ENCODE measurements around the gene PHF20. TPM values are rescaled to one million over a fixed set of nuclear protein-coding genes. Genes with fewer than 3 reads are reported as not detected.

PHF20 gene
- total and polyA plus RNA-seq, 2 of the 13 experiments (the other 11 are each of a cell fraction or from before 2014, with no cell fraction given) = 22.8 to 34.1 TPM

- TF ChIP-seq ZNF281 (CRISPR knock-in tag; IDR thresholded peaks at IDR 0.05; ENCODE audit: borderline replicate concordance) = no peak
- 0 out of 2 replicates have a peak, but pooled peaks have one; percentile 21 for TF ChIP-seq ZNF607 (CRISPR knock-in tag; IDR thresholded peaks at IDR 0.05; ENCODE audit: borderline replicate concordance)
- TF ChIP-seq KDM3A (CRISPR knock-in tag; IDR thresholded peaks at IDR 0.05; ENCODE audit: low read depth) = peak; percentile 65; the same call in 1 of the 2 replicates
- TF ChIP-seq GABPA (IDR thresholded peaks at IDR 0.05; ENCODE audit: low read depth, low read length) = no peak
- no peak for TF ChIP-seq GABPA (CRISPR knock-in tag; IDR thresholded peaks at IDR 0.05; ENCODE audit: low read depth)
- TF ChIP-seq ATF7 (IDR thresholded peaks at IDR 0.05) = no peak
- TF ChIP-seq ATF7 (CRISPR knock-in tag; IDR thresholded peaks at IDR 0.05) = no peak
- no peak for TF ChIP-seq HES4 (CRISPR knock-in tag; IDR thresholded peaks at IDR 0.05; ENCODE audit: borderline replicate concordance)
- no peak for TF ChIP-seq ZNF136 (CRISPR knock-in tag; IDR thresholded peaks at IDR 0.05; ENCODE audit: low read depth)
- peak; percentile 37; the same call in 1 of the 2 replicates for TF ChIP-seq HMGXB3 (CRISPR knock-in tag; IDR thresholded peaks at IDR 0.05; ENCODE audit: borderline replicate concordance)
- peak; percentile 89 for TF ChIP-seq ZNF280B (CRISPR knock-in tag; IDR thresholded peaks at IDR 0.05; ENCODE audit: borderline replicate concordance)
- TF ChIP-seq ATF6 (CRISPR knock-in tag; conservative IDR thresholded peaks at IDR 0.05) = 0 out of 2 replicates have a peak, but pooled peaks have one; percentile 54
- 0 out of 2 replicates have a peak, but pooled peaks have one; percentile 43 for TF ChIP-seq ZNF800 (CRISPR knock-in tag; IDR thresholded peaks at IDR 0.05)
- TF ChIP-seq AHR (CRISPR knock-in tag; IDR thresholded peaks at IDR 0.05) = peak; percentile 56; the same call in 1 of the 2 replicates
- TF ChIP-seq FOSL2 (CRISPR knock-in tag; IDR thresholded peaks at IDR 0.05) = peak; percentile 54; the same call in 1 of the 2 replicates
- TF ChIP-seq ZNF580 (CRISPR knock-in tag; IDR thresholded peaks at IDR 0.05; ENCODE audit: borderline replicate concordance, low read depth) = peak; percentile 79
Observed at GRCh38 chr20:35994994-35995453, 223.2 kb downstream of the PHF20 start (continued).
